Mesenteric fat pad (tissue), 1 donor: ENCODE data around the gene SMIM36. TPM values are rescaled to one million over a fixed set of nuclear protein-coding genes. Genes with fewer than 3 reads are reported as not detected.
"Not testable (repeated sequence)": the region's sequence is repeated elsewhere in the genome, so short reads cannot be mapped to it uniquely, and the experiment has no call there.

ENCODE experiments used
- DNase-seq: peaks from one replicate; pipeline ENCODE4 v3.0.0-alpha.2; 2020; ENCODE audit warnings: low spot score
- total RNA-seq: library from RNA; stranded (reverse); fragmentation: NEBNext Ultra II Directional; extraction: Animal tissue kit (Norgen Biotek cat#: 25700); gene quantifications from one replicate; pipeline ENCODE4 v1.2.1, GENCODE V29; 2021
- donor health status: DM: yes; HTN: yes; CAD: no.

SMIM36 gene
- total RNA-seq, 1 donor from 2014 or later: not detected

GRCh38 chr17:55507669-55508068 is 3.6 kb downstream of the SMIM36 start:
- not testable (repeated sequence) for DNase-seq

- not testable (repeated sequence) for DNase-seq
Measured at GRCh38 chr17:55501626-55502025, 9.6 kb downstream of the SMIM36 start.

DNA sequence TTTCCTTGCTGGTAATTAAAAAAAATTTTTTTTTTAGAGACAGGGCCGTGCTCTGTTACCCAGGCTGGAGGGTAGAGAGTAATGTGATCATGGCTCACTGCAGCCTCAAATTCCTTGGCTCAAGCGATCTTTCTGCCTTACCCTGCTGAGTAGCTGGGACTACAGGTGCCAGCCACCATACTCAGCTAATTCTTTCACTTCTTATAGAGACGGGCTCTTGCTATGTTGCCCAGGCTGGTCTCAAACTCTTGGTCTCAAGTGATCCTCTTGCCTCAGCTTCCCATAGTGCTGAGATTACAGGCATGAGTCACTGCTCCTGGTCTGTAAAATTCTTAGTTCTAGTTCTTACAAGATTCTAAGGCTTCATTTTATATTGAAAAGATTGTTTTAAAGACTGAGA is 11.1 kb downstream of the SMIM36 start:
- DNase-seq: no peak

DNA sequence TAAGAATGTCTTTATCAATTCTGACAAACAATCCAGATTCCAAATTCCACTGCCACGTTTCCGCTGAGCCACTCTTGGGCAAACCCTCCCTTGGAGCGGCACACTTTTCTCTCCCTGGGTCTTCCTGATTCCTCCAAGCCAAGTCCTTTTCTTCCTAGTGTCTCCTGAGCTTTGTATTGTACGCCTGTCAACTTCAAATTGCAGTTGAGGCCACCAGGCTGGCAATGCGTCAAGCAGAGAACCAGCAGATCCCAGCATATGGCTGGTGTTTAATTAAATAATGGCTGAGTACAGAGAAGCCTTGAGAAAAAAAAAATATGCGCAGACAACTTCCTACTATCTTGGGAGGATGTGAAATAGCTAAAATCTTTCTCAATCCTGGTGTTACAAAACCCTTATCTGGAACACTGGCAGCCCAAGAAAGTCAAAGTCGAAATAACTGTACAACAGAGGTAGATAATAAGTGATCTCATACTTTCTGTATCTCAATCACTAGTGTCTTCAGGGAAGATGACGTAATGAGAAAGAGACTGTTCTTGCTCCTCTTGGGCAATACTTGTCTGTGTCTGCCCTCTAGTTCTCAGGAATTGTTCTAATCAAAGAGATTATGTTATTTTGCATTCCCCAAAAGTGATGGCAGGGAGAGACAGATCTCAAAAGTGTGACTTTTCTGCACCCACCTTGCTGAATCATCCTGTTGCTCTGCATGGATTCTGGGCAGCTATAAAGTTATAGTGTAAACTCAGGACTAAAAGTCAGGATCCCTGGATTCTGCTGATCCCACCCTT is 15.0 kb downstream of the SMIM36 start:
- no peak for DNase-seq

DNA sequence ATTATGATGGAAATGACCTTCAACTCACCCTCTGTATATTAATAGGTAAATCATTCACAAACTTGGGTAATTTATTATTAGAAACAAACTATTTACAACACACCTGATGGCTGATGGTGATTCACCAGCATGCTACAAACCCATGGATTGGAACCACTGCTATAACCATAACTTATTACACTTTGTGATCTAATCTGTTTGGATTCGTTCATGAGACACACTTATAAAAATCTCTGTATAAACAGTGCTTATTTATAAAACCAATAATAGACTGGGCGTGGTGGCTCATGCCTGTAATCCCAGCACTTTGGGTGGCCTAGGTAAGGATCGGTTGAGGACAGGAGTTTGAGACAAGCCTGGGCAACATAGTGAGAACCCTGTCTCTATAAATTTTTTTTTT is 16.0 kb downstream of the SMIM36 start:
- DNase-seq: no peak

DNA sequence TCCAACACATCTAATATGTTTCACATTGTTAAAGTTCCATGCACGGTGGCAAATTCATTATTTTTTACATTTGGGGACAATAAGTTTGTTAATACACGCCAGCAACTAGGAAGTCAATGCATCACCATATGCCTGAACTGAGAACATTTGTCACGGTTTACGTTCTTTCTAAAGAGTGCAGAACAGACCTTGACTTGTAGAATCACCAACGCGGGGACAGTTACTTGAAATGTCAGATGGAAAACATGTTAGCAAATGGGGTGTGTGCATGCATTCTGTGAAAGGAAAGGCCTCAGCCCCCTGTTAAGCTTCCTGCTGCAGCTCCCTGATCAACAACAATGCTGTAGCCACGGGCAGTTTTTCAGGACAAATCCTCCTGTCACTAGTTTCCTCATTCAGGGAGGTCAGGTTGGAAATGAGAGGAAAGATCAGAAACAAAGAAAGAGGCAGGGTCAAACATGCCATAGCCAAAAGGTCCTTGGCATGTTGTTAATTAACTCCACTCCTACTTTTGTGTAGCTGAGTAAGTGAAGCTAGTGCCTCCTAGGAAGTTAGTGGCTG is 18.4 kb downstream of the SMIM36 start:
- DNase-seq: no peak

DNA sequence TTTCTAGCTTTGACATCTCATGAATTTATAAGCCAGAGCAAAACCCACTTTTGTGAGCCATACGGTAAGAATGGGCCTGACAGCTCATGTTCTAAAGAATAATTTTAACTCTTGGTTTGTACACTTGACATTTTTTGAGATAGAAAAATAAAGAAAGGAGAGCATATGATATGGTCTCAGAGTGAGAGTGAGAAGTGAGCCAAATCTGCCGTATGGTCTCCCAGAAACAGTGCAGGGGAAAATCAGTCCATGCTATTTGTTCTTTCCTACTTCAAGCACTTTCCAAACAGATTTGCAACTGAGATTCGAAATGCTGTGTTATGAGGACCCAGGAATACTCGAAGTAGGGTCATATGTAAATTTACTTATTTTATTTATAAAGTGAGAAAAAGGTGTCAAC is 20.9 kb downstream of the SMIM36 start:
- DNase-seq: no peak

DNA sequence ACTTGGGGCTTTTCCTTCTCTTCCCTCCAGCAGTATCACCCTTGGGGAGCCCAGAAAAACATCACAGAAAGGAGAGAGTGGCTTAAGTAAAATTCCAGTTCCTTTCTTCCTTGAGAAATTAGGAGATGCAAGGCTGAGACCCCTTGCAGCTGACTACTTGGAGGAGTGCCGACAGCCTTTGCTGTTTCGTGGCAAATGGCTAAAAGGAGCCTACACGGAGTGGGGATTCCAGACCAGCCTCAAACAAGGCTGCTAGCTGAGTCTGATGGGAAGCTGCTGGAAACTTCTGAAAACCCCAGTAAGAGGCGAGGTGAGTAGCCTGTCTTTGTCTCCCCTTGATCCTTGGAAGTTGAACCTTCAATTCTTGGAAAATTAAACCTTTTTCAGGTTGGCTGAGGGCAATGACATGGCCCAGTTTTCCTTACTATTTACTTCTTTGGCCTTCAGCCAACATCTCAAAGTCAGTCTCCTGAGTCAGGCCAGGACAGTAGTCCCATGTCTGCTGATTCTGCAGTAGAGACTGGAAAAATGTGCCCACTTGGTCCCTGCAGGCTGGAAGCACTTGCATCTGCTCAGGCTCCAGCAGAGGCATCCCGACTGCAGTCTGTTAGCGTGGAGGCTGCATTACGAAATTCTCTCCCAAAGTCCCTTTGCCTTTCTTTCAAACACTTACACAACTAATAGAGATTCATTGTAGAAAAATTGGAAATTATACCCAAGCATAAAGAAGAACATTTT is 23.4 kb downstream of the SMIM36 start:
- DNase-seq: no peak

DNA sequence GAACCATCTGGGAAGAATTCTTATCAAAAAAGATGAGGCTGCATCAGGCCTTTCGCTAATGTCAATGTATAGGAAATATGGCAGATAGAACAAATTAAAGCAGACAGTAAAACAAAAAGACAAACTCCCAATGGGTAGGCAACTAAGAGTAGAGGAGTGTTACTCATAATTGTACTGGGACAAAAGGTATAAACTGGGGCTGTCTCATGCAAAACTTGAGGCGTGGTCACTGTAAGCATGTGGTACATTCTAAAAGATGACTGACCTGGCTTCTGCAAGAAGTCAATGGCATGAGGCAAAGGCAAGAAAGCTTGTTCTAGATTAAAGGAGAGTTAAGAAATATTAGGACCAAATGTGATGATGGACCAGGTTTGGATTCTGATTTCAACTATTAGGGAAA is 26.7 kb downstream of the SMIM36 start:
- no peak for DNase-seq

GRCh38 chr17:55482591-55483389 is 28.5 kb downstream of the SMIM36 start:
- DNase-seq: no peak

- DNase-seq: no peak
Measured at GRCh38 chr17:55480631-55481315, 30.5 kb downstream of the SMIM36 start.

- no peak for DNase-seq
Measured at GRCh38 chr17:55479903-55480302, 31.3 kb downstream of the SMIM36 start.

DNA sequence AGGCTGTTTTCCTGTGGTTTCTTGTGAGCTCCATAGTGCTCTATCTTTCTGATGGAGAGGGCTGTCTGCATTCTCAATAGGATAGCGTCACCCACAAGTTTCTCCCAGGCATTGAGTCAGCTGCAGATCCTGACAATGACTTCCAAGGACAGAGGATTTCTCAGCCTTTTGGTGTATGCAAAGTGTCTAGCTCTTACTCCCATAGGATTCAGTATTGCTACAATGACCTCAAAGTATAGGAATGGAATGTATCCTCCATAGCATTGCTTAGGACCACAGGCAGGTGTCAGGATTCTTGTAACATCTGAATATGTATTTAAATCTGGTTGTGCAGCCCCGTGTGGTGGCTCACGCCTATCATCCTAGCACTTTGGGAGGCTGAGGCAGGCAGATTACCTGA is 32.3 kb downstream of the SMIM36 start:
- DNase-seq: no peak

- no peak for DNase-seq
Measured at GRCh38 chr17:55466671-55467070, 44.6 kb downstream of the SMIM36 start.

DNA sequence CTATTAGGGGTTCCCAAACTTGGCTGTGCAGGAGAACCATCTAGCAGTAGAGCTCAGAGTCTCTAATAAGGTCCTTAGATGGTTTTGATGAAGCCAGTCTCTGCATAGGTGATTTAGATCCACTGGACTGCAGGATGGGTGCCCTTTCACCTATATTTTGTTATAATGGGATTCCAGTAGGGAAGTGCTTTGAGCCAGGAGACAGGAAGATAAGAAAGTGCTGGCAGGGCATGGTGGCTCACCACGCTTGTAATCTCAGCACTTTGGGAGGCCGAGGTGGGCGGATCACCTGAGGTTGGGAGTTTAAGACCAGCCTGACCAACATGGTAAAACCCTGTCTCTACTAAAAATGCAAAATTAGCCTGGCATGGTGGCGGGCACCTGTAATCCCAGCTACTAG is 45.5 kb downstream of the SMIM36 start:
- DNase-seq: not testable (repeated sequence)

DNA sequence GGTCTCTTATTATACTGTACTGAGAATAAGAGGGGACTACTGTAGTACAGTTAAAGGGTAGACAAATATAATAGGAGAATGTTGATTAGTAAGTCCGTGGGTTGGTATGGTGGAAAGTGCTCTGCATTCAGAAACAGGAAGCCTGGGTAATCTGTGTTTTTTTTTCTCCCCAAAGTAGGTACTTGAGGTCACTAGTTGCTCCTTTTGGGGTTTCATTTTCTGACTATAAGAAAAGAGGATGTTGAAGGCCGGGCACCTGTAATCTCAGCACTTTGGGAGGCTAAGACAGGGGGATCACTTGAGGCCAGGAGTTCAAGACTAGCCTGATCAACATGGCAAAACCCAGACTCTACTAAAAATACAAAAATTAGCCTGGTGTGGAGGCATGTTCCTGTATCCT is 47.7 kb downstream of the SMIM36 start:
- no peak for DNase-seq

GRCh38 chr17:55462711-55463110 is 48.5 kb downstream of the SMIM36 start:
- DNase-seq: no peak

GRCh38 chr17:55462234-55462633 is 49.0 kb downstream of the SMIM36 start:
- DNase-seq: no peak

GRCh38 chr17:55458978-55459377 is 52.3 kb downstream of the SMIM36 start:
- no peak for DNase-seq

DNA sequence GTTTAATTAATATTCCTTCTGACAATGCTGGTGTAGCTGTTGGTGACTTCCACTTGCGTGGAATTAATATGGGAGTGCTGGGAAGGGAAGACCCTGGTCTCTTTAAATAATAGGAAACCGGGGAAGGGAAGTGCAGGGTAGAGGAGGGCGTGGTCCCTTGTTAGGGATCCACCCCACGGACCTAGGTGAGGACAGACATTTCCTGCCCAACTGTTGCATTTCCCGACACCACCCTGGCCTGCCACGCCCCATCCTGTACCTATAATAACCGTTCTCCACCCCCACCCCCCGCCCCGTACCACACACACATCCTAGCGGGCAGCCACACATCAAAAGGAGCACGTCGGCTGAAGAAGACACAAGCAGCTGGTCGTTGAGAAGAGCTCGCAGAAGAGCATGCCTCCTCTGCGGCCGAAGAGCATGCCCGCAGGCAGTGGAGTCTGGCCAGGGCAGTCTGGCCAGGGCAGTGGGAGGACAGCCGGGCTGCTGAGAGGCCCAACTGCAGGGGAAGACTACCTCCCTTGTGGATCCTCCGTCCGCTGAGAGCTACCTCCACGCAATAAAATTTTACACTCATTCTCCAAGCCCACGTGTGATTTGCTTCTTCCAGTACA is 52.9 kb downstream of the SMIM36 start:
- no peak for DNase-seq
